ENCODE data around the gene NAMPT.
"Not testable (repeated sequence)": the region's sequence is repeated elsewhere in the genome, so short reads cannot be mapped to it uniquely, and the experiment has no call there.

The NAMPT gene

DNA sequence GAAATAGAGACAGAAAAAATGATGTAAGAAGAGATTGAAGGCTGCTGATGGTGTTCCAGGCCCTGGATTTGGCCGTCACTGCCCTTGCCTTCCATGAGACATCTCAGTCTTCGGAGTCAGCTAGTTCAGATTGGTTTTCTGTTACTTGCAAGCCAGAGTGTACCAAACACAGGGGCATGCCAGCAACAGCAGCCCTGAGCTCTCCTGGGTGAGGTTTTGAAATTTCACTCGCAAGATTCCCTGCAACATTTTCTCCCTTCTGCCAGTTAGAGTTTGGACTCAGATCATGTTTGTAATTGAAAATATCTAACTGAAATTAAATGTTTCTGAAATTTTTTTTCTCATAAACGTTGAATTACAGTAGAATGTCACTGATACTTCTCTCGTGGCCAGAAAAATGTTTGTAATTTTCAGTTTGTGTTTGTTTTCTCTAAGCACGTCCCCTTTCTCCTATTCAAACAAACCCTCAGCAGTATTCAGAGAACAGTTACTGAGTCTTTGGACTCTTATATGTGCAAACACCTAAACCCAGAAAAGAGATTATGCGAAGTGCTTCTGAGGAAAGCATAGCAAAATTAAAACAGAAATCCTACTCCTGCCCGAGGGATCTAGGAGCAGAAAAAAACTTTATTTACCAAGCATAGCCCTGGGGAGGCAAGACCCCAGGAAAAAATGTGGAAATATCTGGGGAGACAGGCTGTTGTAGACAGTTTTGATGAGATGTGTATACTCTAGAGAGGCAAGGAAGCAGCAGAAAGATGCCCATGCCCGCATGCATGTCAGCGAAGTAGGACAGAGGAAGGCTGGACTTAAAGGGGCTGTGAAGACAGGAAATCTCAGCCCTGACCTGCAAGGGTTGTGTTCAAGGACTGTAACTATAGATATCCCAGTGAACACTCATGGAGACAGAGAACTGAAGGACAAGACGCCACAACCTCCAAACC, 43.0 kb upstream of the NAMPT start:
- H3K27me3 ChIP-seq: no peaks in the 10 kb centered on the region
- no peak for TF ChIP-seq CTCF (IDR thresholded peaks at IDR 0.05)
- no peak overlapping the region for H3K27ac ChIP-seq
- H3K36me3 ChIP-seq: no peaks in the 10 kb centered on the region
- no peaks in the 10 kb centered on the region for H3K4me1 ChIP-seq (ENCODE audit: control insufficient read depth in 1 of 2, insufficient read depth in 1 of 2, low read depth in 1 of 2, low read length in 1 of 2)
- no peaks in the 10 kb centered on the region for H3K9me3 ChIP-seq
- no peak overlapping the region for H3K4me3 ChIP-seq (ENCODE audit: low read depth in 1 of 2, low read length in 1 of 2)

GRCh38 chr7:106326594-106327537, 42.1 kb upstream of the NAMPT start:
- no peaks in the 10 kb centered on the region for H3K9me3 ChIP-seq
- no peak overlapping the region for H3K4me3 ChIP-seq (ENCODE audit: low read depth in 1 of 2, low read length in 1 of 2)
- H3K4me1 ChIP-seq (ENCODE audit: control insufficient read depth in 1 of 2, insufficient read depth in 1 of 2, low read depth in 1 of 2, low read length in 1 of 2): no peaks in the 10 kb centered on the region
- H3K27ac ChIP-seq: no peak overlapping the region
- no peak for TF ChIP-seq CTCF (IDR thresholded peaks at IDR 0.05)
- H3K27me3 ChIP-seq: no peaks in the 10 kb centered on the region
- no peaks in the 10 kb centered on the region for H3K36me3 ChIP-seq

DNA sequence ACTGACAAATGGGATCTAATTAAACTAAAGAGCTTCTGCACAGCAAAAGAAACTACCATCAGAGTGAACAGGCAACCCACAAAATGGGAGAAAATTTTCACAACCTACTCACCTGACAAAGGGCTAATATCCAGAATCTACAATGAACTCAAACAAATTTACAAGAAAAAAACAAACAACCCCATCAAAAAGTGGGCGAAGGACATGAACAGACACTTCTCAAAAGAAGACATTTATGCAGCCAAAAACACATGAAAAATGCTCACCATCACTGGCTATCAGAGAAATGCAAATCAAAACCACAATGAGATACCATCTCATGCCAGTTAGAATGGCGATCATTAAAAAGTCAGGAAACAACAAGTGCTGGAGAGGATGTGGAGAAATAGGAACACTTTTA, 39.7 kb upstream of the NAMPT start:
- H3K9me3 ChIP-seq; H3K4me1 ChIP-seq (ENCODE audit: control insufficient read depth in 1 of 2, insufficient read depth in 1 of 2, low read depth in 1 of 2, low read length in 1 of 2); H3K36me3 ChIP-seq; H3K27me3 ChIP-seq; H3K4me3 ChIP-seq (ENCODE audit: low read depth in 1 of 2, low read length in 1 of 2); H3K27ac ChIP-seq: not testable (repeated sequence)

GRCh38 chr7:106320254-106320770, 35.5 kb upstream of the NAMPT start:
- not testable (repeated sequence) for H3K9me3 ChIP-seq; H3K4me1 ChIP-seq (ENCODE audit: control insufficient read depth in 1 of 2, insufficient read depth in 1 of 2, low read depth in 1 of 2, low read length in 1 of 2); H3K27me3 ChIP-seq; H3K36me3 ChIP-seq; H3K4me3 ChIP-seq (ENCODE audit: low read depth in 1 of 2, low read length in 1 of 2); H3K27ac ChIP-seq

DNA sequence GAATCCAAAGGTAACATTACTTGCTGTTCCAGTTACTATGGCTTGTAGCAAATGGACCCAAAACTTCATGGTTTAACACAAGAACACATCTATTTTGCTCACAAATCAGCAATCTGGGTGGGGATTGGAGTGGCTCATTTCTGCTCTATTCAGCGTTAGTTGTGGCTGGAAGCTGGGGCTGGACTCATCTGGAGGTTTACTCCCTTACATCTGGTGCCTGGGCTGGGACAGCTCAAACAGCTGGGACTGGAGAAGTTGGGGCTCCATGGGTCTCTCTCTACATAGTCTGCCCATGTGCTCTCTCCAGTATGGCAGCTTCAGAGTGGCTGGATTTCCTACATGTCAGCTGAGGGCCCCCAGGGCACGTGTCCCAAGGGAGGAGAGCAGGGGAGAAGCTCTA, 33.7 kb upstream of the NAMPT start:
- no peak for TF ChIP-seq CTCF (IDR thresholded peaks at IDR 0.05)
- H3K4me1 ChIP-seq (ENCODE audit: control insufficient read depth in 1 of 2, insufficient read depth in 1 of 2, low read depth in 1 of 2, low read length in 1 of 2): peaks cover 21 to 22% of the 10 kb centered on the region in 2 experiments
- H3K27me3 ChIP-seq: no peaks in the 10 kb centered on the region
- H3K9me3 ChIP-seq: no peaks in the 10 kb centered on the region
- no peak overlapping the region for H3K27ac ChIP-seq
- H3K4me3 ChIP-seq (ENCODE audit: low read depth in 1 of 2, low read length in 1 of 2): no peak overlapping the region
- no peaks in the 10 kb centered on the region for H3K36me3 ChIP-seq

DNA sequence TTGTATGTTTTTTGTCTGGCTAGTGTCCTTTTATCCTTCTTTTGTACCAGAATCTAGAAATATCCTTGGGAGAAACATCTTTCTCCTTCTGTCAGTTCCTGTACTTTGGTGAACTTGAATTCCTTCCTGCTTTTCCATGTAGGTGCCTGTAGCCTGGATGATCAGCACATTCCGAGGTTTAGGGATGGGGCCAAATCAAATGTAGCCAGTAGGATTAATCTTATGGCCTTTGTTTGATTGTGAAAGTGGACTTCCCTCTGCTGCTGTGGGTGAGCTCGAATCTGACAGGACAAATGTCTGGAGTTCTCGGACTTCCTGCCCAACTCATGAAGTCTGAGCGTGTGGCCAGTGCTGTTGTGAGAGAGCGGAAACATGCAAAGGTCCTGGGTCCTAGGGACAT, 33.2 kb upstream of the NAMPT start:
- no peak for TF ChIP-seq CTCF (IDR thresholded peaks at IDR 0.05)

More for the DNA sequence above, 33.2 kb upstream of the NAMPT start:
- Histone ChIP-seq H3K36me3 (no peaks in the 10 kb centered on the region), H3K4me1 (ENCODE audit: control insufficient read depth in 1 of 2, insufficient read depth in 1 of 2, low read depth in 1 of 2, low read length in 1 of 2) (peaks cover 26 to 27% of the 10 kb centered on the region in 2 experiments), H3K27ac (no peak overlapping the region), H3K27me3 (no peaks in the 10 kb centered on the region), H3K4me3 (ENCODE audit: low read depth in 1 of 2, low read length in 1 of 2) (no peak overlapping the region), H3K9me3 (no peaks in the 10 kb centered on the region)

All from neutrophil (primary cell).